Measurements from ENCODE around the gene ZNF383.
"Not testable (repeated sequence)": the region's sequence is repeated elsewhere in the genome, so short reads cannot be mapped to it uniquely, and the experiment has no call there.

GRCh38 chr19:37280656-37281055 is 62.6 kb downstream of the ZNF383 start:
- not testable (repeated sequence) for TF ChIP-seq REST, NRF1 (IDR thresholded peaks at IDR 0.05; ENCODE audit: low read depth, low read length)

Data from SK-N-SH (cell line).